Uterus (tissue), 2 donors: ENCODE measurements around the gene RPAP3.

Source experiments
- POLR2A ChIP-seq, 2 donors: fragments of 450-650 bp; IDR thresholded peaks; one replicate each; pipeline ENCODE4 v1.6.1; 2016; ENCODE audit warnings: antibody characterized with exemption in 2 of 2, mild to moderate bottlenecking in 1 of 2, moderate library complexity in 1 of 2
- TF ChIP-seq, protein P1 (sequence below), 4 experiments: fragments of 200-600 bp in 2 of 4; fragments of 450-650 bp in 2 of 4; sonication (generic) in 2 of 4; IDR thresholded peaks; one replicate each; pipeline ENCODE4 v1.5.1; 2016 to 2019; ENCODE audit warnings: antibody characterized with exemption in 4 of 4, mild to moderate bottlenecking in 2 of 4, moderate library complexity in 1 of 4

DNA sequence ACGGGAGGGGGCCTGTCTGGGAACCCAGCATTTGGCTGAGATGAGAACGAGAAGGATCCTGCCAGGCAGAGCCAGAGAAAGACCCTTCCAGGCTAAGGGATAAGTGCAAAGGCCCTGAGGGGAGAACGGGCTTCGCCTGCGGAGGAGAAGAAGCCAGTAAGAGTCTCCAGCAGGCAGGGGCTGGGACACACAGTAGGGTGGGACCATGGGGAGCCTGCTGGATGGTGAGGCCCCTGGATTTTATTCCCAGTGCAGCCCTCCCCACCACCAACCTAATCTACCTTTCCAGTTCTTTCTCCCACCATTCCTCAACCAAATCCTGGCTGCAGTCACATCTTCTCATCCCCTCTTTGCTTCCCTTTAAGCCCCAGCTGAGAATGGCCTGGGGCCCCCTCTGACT is 40.2 kb upstream of the RPAP3 start:
- no peak for TF ChIP-seq POLR2A (IDR thresholded peaks at IDR 0.05)
- TF ChIP-seq, protein P1, sequence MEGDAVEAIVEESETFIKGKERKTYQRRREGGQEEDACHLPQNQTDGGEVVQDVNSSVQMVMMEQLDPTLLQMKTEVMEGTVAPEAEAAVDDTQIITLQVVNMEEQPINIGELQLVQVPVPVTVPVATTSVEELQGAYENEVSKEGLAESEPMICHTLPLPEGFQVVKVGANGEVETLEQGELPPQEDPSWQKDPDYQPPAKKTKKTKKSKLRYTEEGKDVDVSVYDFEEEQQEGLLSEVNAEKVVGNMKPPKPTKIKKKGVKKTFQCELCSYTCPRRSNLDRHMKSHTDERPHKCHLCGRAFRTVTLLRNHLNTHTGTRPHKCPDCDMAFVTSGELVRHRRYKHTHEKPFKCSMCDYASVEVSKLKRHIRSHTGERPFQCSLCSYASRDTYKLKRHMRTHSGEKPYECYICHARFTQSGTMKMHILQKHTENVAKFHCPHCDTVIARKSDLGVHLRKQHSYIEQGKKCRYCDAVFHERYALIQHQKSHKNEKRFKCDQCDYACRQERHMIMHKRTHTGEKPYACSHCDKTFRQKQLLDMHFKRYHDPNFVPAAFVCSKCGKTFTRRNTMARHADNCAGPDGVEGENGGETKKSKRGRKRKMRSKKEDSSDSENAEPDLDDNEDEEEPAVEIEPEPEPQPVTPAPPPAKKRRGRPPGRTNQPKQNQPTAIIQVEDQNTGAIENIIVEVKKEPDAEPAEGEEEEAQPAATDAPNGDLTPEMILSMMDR (IDR thresholded peaks at IDR 0.05), result no peak
